NCI-H1048 (cell line): ENCODE results near the gene DDX54.
A peak's percentile ranks its signal among the peaks of the same experiment; 100 is the strongest.

Source experiments
- DNase-seq: peaks from one replicate; lab custom pipeline; 2025; lab: John Stamatoyannopoulos, UW

Gene DDX54

DNA sequence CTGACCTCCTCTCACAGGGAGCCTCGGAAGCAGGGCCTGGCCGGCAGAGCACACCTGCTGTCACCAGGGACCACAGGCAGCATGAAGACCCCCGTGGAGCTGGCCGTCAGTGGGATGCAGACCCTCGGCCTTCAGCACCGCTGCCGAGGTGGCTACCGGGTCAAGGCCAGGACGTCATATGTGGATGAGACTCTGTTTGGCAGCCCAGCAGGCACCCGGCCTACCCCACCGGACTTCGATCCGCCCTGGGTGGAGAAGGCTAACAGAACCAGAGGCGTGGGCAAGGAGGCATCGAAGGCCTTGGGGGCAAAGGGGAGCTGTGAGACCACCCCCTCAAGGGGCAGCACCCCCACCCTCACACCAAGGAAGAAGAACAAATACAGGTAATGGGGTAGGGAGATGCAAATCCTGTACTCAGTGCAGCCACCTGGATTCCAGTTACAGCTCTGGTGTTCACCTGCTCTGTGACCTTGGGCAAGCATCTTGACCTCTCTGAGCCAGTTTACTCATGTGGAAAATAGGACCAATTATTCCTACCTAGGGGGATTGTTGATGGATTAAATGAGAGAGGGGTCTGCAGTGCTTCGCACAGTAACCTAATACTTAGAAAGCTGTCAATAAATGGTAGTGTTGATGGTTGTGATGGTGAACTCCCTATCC, 1.5 kb upstream of the DDX54 start:
- DNase-seq, result no peak

DNA sequence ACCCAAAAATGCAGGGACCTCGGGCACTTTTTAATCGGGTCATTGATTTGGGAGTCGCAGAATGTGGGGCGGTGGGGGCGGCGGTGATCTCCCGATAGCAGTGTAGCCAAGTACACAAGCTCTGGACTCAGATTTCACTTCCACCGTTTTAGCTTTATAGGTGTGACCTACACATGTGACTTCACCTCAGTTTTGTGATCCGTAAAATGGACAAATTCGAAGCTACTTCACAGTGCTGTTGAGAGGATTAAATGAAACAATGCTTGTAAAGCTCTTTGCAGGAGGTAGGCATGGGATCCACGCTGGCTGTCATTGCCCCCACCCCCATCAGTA, 721 bp upstream of the DDX54 start:
- no peak for DNase-seq

DNA sequence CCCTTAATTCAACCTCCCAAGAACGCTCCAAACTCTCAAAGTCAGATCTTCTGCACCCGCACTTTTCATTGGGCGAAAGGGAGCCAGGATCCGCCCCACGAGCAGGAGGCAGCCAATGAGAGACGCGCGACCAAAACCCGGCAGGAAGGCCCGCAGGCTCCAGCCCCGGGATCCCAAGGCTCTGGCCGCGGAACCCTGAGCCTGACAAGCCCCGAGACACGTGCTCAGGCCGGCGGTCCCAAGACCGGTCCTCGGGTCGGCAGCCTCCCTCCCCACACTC, 438 bp downstream of the DDX54 start:
- peak; percentile 65 for DNase-seq

DNA sequence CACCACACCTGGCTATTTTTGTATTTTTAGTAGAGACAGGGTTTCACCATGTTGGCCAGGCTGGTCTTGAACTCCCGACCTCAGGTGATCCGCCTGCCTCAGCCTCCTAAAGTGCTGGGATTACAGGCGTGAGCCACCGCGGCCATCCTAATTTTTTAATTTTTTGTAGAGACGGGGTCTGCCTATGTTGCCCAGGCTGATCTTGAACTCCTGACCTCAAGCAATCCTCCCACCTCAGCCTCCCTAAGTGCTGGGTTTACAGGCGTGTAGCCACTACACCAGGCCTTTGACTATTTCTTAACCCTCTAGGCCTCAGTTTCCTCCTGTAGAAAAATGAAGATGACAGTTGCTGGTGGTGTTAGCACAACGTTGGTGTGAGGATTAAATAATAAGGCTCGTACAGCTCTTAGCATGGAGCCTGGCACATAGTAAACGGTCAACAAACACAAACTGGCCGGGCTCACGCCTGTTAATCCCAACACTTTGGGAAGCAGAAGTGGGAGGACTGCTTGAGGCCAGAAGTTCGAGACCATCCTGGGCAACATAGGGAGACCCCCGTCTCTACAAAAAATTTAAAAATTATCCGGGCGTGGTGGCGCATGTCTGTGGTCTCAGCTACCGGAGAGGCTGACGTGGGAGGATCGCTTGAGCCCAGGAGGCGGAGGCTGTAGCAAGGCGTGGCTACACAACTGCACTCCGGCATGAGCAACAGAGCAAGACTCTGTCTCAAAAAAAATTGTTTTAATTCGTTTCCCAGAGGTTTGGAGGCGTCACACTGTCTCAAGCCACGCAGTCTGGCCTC, 979 bp downstream of the DDX54 start:
- peak; percentile 65 for DNase-seq

DNA sequence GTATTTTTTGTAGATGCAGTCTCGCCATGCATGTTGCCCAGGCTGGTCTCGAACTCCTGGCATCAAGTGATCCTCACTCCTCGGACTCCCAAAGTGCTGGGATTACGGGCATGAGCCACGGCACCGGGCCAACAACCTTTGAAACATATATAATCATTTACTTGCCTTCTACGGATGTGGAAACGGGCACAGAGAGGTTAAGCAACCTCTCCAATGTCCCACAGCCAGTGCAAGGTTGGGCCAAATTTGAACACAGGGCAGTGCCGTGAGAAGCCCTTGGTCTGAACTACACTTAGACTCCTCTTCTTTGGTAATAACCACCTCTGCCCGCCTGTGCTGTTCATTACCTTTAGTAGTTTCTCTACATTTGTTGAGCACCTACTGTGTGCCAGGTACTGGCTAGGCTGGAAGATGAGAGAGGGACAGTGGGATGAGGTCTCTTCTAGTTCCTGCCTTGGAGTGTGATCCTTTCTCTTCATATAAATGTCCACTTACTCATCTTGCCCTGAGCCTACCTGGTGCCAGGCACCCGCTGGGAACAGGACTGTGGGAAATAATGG, 2.2 kb downstream of the DDX54 start:
- DNase-seq, result no peak

DNA sequence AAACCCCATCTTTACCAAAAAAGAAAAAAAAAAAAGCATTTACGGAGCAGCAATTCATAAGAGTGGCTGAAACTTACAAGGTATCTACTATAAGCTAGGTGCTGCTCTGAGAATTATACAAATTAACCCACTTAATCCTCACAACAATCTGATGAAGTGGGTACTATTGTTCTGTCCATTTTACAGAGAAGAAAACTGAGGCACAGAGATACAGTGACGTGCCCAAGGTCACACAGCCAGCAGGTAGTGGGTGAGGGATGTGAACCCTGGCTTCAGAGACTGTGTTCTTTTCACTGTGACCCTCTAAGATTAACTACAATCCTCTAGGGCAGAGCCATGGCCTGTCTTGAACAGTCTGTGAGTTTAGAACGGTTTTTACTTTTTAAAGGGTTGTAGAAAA, 3.3 kb downstream of the DDX54 start:
- no peak for DNase-seq

DNA sequence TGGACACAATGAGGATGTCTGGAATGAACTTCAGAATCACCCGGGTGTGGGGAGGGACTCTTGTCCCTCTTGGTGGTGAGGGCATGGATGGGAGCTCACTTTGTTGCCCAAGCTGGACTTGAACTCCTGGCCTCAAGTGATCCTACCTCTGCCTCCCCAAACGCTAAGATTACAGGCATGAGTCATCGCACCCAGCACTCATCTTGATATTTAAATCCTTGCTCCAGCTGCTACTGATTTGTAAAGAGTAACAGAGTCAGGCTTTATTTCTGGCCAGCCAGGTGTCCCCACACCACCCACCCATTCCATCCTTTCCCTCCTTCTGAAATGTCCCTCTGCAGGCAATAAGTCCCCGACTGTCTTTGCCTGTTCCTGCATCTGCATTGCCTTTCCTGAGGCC, 4.9 kb downstream of the DDX54 start:
- DNase-seq, result no peak

DNA sequence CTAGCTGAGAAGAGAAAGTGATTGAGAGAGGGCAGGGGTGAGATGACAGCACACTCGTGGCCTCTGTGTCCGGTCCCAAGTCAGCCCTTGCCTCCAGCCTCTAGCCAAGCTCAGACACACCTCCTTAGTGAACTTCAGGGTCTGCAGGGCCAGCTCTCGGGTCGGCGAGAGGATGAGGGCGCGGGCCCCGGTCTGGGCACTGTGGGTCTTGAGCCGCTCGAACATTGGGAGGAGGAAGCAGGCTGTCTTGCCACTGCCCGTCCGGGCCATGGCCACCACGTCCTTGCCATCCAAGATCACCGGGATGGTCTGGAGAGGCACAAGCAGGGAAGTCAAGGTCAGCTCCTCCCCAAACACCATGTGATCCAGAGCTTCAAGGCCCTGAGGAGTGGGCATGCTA, 6.3 kb downstream of the DDX54 start:
- no peak for DNase-seq

DNA sequence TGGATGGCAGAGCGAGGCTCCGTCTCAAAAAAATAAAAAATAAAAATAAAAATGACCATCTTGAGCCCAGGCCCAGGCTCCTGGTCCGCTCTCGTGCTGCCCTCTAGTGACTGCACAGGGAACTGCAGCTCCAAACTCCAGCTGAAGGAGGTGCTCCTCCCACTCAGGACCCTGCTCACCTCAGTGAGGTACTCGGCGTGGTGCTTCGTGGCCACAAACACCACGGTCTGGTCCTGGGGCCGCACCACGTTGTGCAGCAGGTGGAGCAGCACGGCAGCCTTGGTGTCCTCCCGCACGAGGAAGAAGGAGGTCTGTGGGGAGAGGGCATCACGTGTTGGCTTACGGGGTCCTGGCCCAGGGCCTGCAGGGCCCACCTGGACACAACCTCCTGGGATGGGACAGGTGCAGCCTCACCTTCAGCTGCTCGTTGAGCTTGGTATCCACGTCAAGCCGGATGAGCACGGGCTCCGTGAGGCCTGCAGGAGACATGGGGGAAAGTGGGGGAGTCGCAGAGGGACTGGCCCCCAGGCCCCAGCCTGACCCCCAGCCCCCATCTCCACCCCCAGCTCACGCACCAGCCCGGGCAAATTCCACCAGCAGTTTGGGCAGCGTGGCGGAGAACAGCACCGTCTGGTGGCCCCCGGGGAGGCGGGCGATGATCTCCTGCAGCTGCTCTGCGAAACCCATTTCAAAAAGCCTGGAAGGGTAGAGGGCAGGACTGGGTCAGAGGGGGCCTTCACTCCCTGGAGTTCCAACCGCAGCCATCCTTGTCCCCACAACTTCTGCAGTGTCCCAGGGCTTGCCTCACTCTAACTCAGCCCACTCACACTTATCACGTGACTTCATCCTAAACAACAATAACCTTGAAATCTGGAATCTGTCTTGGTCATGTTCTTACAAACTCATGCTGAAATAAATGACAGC, 10.6 kb downstream of the DDX54 start:
- DNase-seq, result no peak

DNA sequence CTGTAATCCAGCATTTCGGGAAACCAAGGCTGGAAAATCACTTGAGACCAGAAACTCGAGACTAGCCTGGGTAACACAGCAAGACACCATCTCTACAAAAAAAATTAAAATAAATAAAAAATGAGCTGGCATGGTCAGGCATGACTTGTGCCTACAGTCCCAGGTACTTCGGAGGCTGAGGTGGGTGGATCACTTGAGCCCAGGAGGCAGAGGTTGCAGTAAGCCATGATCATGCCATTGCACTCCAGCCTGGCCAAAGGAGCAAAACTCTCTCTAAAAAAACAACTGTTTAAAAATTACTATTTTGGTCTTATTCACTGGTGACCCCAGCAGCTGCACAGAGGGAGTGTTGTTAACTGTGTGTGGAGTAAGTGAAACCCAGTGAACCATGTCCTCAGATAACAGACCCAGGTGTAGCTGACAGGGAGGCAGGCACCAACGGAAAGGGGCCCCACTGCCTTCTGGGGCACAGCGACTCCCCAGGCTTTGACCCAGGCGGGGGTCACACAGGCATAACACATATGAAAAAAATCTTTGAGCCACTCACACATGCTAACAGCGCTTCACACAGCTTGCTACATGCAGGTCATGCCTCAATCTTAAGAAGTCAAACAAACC, 12.1 kb downstream of the DDX54 start:
- DNase-seq, result no peak

DNA sequence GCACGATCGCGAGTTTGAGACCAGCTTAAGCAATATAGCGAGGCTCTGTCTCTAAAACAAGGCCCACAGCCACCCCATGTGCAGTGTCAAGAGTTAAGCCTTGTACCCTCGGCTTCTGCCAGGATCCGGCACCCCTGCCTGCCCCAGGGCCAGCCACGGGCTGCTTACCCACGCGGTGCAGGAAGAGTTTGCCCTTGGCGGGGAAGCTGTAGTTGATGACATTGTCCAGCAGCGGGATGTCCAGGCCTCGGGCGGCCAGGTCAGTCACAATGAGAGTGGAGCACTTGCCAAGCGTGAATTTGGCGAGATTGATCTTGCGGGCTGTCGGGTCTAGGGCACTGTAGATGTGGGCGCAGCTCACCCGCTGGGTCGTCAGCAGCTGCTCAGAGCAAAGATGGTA, 13.1 kb downstream of the DDX54 start:
- no peak for DNase-seq

DNA sequence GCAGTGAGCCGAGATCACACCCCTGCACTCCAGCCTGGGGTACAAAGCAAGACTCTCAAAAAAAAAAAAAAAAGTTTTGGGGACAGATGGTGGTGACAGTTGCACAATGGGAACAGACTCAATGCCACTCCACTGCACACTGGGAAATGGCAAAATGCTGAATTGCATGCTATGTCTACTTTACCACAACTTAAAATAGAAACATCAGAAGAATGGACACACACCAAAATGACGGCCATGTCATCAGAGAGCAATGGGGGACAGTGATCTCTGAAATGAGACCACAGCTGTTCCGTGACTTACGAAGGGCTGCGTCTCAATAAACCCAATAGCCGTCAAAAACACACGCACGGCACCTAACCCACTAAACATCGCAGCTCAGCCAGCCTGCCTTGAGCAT, 13.7 kb downstream of the DDX54 start:
- no peak for DNase-seq

DNA sequence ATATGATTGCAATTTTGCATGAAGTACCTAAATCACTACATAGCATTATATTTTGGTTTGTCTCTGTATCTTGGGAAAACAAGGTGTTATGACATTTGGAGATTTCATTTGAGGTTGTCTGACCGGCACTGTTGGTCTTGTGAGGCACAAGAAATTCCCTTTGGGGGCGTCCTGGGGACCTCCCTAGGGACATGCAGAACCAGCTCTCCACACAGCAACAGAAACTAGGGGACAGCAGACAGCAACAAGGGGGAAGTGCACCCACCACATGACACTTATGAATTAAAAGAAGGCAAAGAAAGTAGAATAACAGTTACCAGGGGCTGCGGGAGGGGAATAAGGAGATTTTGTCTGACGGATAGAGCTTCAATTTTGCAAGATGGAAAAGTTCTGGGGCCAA, 14.4 kb downstream of the DDX54 start:
- no peak for DNase-seq

DNA sequence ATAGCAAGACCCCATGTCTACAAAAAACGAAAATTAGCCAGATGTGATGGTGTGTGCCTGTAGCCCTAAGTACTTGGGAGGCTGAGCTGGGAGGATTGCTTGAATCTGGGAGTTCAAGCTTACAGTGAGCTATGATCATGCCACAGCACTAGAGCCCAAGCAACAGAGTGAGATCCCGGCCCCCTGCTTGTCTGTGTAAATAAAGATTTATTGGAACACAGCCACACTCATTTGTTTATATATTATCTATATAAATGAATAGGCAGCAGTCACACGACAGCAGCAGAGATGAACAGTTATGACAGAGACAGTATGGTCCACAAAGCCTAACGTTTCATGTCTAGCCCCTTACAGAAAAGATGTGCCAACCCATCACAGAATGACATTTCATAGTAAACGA, 14.8 kb downstream of the DDX54 start:
- DNase-seq, result no peak

DNA sequence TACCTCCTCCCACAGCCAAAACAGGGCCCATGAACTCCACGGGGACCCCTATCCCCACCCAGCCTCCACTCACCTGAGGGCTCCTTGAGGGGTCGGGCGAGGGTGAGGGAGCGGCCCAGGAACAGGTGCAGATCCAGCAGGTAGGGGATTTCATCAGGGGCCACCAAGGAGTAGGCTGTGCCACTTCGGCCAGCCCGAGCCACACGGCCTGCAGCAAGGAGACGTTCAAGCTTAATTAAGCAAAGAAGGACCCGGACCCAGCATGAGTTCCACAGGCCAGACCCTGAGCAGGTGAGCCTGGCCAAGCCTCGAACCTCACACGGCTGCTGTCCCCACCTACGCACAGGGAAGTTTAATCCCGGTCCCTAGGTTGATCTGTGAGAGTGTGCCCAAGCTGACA, 15.6 kb downstream of the DDX54 start:
- DNase-seq, result no peak

DNA sequence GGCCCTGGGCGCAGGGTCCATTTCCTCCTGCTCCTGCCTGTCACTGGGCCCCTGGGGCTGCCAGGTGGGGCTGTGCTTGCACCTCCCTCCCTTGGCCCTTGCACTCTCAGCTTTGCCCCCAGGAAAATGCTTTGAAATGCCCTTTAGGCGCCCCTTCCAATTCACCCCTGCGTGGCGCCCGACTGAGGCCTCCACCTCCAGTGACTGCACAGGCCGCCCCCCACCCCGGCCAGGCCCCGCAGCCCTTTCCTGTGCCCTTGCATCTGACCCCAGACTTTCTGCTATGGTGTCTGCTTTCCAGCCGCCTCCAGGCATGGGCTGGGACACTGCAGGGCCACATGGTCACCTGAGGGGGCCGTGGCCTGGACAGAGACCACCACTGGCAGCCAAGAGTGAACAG, 17.4 kb downstream of the DDX54 start:
- no peak for DNase-seq

DNA sequence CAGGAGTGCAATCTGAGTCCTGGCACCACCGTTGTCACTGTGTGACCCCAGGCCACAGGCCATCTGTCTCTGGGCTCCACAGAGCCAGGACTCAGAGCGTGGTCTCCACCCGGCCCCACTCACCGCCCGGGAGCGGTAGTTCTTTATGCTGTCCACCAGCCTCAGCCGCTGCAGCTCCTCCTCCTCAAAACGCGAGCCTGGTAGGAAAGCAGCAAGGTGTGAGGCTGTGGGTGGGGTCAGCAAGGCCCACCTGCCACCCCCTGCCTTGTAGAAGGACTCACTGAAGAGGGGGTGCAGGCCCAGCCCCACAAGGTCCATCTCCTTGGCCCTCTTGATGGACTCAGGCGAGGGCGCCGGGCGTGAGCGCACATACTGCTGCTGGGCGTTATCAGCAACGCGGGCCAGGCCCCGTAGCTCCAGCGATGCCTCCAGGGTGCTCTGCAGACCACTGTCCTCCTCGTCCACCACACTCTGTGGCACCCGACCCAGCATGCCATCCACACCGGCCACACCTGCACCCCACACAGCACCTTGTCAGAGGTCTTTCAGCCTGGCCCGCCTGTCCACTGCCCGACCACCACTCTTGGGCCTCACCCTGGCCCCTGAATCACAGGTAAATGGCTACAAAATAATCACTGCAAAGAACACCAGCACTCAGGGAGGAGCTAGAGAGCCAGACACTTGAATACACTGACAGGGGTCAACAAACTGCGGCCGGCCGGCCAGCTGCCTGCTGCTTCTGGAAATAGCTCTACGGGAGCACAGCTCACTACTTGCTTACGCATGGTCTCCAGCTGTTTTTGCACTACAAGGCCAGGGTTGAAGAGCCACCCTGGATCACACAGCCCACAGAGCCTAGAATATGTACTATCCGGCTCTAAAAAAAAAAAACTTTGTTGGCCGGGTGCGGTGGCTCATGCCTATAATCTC, 19.5 kb downstream of the DDX54 start:
- no peak for DNase-seq

DNA sequence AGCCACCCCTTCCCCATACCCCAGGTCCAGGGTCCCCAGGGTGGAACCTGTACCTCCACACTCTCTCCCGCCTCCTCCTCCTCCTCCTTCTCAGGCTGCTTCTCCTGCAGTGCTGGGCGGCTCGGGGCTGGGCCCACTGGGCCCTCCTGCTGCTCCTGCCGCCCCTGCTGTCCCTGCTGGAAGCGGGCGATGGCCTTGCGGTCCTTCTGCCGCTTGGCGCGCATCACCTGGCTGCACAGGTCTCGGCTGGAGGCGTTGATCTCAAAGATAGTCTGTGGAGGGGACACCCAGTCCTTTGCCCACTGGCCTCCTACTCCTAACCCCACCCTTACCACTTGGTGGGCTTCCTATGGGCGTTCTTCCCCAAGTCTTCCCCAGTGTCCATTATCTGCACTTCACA, 21.3 kb downstream of the DDX54 start:
- DNase-seq, result no peak

DNA sequence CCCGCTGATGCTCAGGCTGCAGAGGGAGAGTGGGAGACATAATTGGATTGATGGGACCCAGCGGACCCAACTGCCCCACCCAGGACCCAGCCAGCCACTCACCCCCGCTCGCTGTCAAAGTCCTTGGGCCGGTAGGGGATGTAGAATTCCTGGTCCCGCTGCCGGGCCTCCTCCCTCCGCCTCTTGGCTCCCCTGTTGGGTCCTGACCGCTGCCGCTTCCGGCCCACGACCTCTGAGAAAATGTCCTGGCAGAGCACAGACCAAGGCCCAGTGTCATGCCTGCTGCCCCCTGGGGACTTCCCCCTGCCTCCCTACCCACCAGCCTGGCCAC, 22.3 kb downstream of the DDX54 start:
- no peak for DNase-seq

DNA sequence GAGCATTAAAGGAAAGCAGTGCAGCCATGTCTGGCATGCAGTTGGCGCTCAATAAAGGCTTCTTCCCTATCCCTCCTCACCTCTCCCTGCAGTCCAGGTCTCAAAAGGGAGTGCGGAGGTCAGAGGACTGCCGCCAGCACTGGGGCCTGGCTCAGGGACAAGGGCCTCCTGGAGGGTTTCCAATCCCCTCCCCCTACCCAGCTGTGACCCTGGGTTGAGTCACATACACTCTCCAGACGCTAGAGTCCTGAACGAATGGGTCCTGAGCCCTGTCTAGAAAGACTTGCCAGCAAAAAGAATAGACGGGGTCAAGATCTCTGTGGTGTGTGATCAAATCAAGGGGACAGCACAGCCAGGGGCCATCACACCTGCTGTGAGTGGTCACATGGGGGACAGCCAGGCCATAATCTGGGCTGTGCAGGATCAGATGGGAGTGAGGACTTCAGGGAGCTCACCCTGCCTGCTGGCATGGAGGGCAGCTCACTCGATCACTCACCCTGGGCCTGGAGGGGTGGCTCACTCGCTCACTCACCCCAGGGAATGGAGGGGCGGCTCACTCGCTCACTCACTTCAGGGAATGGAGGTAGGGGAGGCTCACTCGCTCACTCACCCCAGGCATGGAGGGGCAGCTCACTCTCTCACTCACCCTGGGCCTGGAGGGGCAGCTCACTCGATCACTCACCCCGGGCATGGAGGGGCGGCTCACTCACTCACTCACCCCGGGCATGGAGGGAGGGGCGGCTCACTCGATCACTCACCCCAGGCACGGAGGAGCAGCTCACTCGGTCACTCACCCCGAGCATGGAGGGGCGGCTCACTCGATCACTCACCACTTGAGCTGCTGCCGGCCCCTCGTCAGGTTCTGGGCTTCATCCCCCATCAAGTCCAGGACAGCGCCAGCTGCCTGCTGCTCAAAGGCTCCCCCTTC, 22.9 kb downstream of the DDX54 start:
- no peak for DNase-seq
